ENCODE results near the gene ATP13A4.

ATP13A4 gene

DNA sequence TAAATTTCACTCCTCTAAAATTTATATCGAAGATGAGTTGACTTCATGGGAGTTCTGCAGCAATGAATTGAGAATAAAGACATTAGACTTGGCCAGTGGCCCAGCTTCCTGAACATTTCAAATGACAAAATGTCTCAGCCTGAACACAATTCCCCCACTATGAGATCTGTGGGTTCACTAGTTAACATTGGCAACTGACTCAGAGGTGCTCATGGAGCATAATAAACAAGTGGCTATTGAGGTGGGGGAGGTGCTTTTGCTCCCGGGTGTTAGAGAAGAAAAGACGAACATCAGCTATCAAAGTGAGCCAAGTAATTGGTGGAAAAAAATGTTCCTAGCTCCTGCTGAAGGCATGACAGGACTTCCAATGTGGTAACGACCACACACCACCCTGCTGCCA is 6.3 kb downstream of the ATP13A4 start (continued):
- no peak for TF ChIP-seq OSR1 (CRISPR knock-in tag; IDR thresholded peaks at IDR 0.05)
- no peak for TF ChIP-seq ZNF70 (CRISPR knock-in tag; IDR thresholded peaks at IDR 0.05)

DNA sequence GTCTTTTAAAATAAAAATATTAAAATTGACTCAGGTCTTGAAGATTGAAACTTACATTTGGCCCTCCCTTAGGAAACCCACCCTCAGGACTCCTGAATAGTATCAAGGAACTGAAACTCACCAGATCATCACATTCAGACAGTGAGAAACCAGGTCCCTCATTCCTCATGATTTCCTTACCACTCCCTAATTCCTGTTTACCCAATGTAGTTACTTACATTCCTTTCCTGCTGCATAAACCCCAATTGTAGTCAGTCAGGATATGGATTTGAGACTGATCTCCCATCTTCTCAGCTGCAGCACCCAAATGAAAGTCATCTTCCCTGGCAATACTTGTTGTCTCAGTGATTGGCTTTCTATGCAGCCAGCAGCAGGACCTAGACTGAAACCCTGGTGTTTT is 8.6 kb downstream of the ATP13A4 start:
- ATAC-seq = no peak
- no peak for TF ChIP-seq ESRRG (CRISPR knock-in tag; IDR thresholded peaks at IDR 0.05)
- TF ChIP-seq TCF4 (CRISPR knock-in tag; IDR thresholded peaks at IDR 0.05; ENCODE audit: borderline replicate concordance) = no peak

DNA sequence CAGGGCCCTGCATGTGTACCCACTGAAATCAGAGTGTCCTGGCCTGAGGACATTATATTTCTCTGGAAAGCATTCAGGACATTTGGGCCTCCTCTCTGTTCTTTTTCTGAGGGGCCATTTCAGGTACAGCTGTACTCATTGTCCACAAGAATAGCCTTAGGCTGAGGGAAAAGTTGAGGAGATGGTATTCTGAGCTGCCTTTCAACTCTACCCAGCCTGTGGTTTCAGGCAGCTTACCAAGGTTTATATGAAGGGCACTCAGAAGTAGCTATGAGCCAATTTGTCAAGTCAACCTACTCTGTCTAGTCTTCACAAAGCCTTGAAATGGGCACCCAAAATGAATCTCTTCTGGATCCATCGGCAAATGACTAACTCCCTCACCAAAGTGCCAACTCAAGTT is 9.4 kb downstream of the ATP13A4 start:
- ATAC-seq = no peak
- TF ChIP-seq ZC3H10 (CRISPR knock-in tag; IDR thresholded peaks at IDR 0.05) (no peak), ZFP3 (CRISPR knock-in tag; IDR thresholded peaks at IDR 0.05) (no peak), CSDC2 (CRISPR knock-in tag; IDR thresholded peaks at IDR 0.05) (no peak), ZNF565 (CRISPR knock-in tag; conservative IDR thresholded peaks at IDR 0.05; ENCODE audit: low read depth) (no peak), ARNTL (CRISPR knock-in tag; IDR thresholded peaks at IDR 0.05; ENCODE audit: borderline replicate concordance, low read depth) (no peak), ZFP30 (CRISPR knock-in tag; IDR thresholded peaks at IDR 0.05) (no peak)
- TF ChIP-seq, protein P1, sequence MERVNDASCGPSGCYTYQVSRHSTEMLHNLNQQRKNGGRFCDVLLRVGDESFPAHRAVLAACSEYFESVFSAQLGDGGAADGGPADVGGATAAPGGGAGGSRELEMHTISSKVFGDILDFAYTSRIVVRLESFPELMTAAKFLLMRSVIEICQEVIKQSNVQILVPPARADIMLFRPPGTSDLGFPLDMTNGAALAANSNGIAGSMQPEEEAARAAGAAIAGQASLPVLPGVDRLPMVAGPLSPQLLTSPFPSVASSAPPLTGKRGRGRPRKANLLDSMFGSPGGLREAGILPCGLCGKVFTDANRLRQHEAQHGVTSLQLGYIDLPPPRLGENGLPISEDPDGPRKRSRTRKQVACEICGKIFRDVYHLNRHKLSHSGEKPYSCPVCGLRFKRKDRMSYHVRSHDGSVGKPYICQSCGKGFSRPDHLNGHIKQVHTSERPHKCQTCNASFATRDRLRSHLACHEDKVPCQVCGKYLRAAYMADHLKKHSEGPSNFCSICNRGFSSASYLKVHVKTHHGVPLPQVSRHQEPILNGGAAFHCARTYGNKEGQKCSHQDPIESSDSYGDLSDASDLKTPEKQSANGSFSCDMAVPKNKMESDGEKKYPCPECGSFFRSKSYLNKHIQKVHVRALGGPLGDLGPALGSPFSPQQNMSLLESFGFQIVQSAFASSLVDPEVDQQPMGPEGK (CRISPR knock-in tag; IDR thresholded peaks at IDR 0.05; ENCODE audit: borderline replicate concordance) = no peak
- TF ChIP-seq, protein P2, sequence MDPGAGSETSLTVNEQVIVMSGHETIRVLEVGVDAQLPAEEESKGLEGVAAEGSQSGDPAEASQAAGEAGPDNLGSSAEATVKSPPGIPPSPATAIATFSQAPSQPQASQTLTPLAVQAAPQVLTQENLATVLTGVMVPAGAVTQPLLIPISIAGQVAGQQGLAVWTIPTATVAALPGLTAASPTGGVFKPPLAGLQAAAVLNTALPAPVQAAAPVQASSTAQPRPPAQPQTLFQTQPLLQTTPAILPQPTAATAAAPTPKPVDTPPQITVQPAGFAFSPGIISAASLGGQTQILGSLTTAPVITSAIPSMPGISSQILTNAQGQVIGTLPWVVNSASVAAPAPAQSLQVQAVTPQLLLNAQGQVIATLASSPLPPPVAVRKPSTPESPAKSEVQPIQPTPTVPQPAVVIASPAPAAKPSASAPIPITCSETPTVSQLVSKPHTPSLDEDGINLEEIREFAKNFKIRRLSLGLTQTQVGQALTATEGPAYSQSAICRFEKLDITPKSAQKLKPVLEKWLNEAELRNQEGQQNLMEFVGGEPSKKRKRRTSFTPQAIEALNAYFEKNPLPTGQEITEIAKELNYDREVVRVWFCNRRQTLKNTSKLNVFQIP (CRISPR knock-in tag; IDR thresholded peaks at IDR 0.05; ENCODE audit: borderline replicate concordance, low read depth) = no peak
- TF ChIP-seq, protein P3, sequence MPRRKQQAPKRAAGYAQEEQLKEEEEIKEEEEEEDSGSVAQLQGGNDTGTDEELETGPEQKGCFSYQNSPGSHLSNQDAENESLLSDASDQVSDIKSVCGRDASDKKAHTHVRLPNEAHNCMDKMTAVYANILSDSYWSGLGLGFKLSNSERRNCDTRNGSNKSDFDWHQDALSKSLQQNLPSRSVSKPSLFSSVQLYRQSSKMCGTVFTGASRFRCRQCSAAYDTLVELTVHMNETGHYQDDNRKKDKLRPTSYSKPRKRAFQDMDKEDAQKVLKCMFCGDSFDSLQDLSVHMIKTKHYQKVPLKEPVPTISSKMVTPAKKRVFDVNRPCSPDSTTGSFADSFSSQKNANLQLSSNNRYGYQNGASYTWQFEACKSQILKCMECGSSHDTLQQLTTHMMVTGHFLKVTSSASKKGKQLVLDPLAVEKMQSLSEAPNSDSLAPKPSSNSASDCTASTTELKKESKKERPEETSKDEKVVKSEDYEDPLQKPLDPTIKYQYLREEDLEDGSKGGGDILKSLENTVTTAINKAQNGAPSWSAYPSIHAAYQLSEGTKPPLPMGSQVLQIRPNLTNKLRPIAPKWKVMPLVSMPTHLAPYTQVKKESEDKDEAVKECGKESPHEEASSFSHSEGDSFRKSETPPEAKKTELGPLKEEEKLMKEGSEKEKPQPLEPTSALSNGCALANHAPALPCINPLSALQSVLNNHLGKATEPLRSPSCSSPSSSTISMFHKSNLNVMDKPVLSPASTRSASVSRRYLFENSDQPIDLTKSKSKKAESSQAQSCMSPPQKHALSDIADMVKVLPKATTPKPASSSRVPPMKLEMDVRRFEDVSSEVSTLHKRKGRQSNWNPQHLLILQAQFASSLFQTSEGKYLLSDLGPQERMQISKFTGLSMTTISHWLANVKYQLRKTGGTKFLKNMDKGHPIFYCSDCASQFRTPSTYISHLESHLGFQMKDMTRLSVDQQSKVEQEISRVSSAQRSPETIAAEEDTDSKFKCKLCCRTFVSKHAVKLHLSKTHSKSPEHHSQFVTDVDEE (CRISPR knock-in tag; IDR thresholded peaks at IDR 0.05) = no peak

- ATAC-seq = no peak
- no peak for TF ChIP-seq ZNF565 (CRISPR knock-in tag; conservative IDR thresholded peaks at IDR 0.05; ENCODE audit: low read depth)
- TF ChIP-seq ZC3H10 (CRISPR knock-in tag; IDR thresholded peaks at IDR 0.05) = no peak
- TF ChIP-seq TOX (CRISPR knock-in tag; IDR thresholded peaks at IDR 0.05; ENCODE audit: borderline replicate concordance) = no peak
- TF ChIP-seq CSDC2 (CRISPR knock-in tag; IDR thresholded peaks at IDR 0.05) = no peak
- no peak for TF ChIP-seq ESRRG (CRISPR knock-in tag; IDR thresholded peaks at IDR 0.05)
- TF ChIP-seq ZFP3 (CRISPR knock-in tag; IDR thresholded peaks at IDR 0.05) = no peak
- no peak for TF ChIP-seq SNAI2 (CRISPR knock-in tag; IDR thresholded peaks at IDR 0.05)
- TF ChIP-seq, protein P4, sequence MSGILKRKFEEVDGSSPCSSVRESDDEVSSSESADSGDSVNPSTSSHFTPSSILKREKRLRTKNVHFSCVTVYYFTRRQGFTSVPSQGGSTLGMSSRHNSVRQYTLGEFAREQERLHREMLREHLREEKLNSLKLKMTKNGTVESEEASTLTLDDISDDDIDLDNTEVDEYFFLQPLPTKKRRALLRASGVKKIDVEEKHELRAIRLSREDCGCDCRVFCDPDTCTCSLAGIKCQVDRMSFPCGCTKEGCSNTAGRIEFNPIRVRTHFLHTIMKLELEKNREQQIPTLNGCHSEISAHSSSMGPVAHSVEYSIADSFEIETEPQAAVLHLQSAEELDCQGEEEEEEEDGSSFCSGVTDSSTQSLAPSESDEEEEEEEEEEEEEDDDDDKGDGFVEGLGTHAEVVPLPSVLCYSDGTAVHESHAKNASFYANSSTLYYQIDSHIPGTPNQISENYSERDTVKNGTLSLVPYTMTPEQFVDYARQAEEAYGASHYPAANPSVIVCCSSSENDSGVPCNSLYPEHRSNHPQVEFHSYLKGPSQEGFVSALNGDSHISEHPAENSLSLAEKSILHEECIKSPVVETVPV (CRISPR knock-in tag; IDR thresholded peaks at IDR 0.05) = no peak
- TF ChIP-seq, protein P5, sequence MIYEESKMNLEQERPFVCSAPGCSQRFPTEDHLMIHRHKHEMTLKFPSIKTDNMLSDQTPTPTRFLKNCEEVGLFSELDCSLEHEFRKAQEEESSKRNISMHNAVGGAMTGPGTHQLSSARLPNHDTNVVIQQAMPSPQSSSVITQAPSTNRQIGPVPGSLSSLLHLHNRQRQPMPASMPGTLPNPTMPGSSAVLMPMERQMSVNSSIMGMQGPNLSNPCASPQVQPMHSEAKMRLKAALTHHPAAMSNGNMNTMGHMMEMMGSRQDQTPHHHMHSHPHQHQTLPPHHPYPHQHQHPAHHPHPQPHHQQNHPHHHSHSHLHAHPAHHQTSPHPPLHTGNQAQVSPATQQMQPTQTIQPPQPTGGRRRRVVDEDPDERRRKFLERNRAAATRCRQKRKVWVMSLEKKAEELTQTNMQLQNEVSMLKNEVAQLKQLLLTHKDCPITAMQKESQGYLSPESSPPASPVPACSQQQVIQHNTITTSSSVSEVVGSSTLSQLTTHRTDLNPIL (CRISPR knock-in tag; IDR thresholded peaks at IDR 0.05; ENCODE audit: low read depth) = no peak
- no peak for TF ChIP-seq OSR1 (CRISPR knock-in tag; IDR thresholded peaks at IDR 0.05)
- no peak for TF ChIP-seq ZNF70 (CRISPR knock-in tag; IDR thresholded peaks at IDR 0.05)
These were observed 10.4 kb downstream of the ATP13A4 start for GRCh38 chr3:193544289-193544688.
